Heart left ventricle (tissue), 16 donors: ENCODE measurements around the gene RNF141. TPM values are rescaled to one million over a fixed set of nuclear protein-coding genes. Genes with fewer than 3 reads are reported as not detected.

ENCODE experiments used
- ATAC-seq, 4 donors: fragments of 200-7000 bp; cut with Tn5 transposase; one replicate each; pipeline ENCODE4 v1.9.1; 2020 to 2022; ENCODE audit warnings: moderate library complexity in 4 of 4, mild to moderate bottlenecking in 3 of 4, moderate number of reproducible peaks in 1 of 4
- DNase-seq, 5 donors: peaks; one replicate each; pipeline ENCODE4 v3.0.0-alpha.2; 2020
- H3K27ac ChIP-seq, 12 donors: fragments of 200-600 bp; sonication (generic) in 4 of 12; one replicate each; pipeline versions ENCODE4 v1.5.0 to v1.8.0; 2016 to 2022; ENCODE audit warnings: mild to moderate bottlenecking in 2 of 12
- H3K27me3 ChIP-seq, 9 donors: fragments of 200-600 bp; sonication (generic) in 2 of 9; one replicate each; pipeline versions ENCODE4 v1.5.1 to v1.8.0; 2016 to 2022; ENCODE audit warnings: mild to moderate bottlenecking in 3 of 9
- H3K36me3 ChIP-seq, 9 donors: fragments of 200-600 bp; sonication (generic) in 2 of 9; one replicate each; pipeline versions ENCODE4 v1.5.0 to v1.8.0; 2018 to 2022; ENCODE audit warnings: mild to moderate bottlenecking in 2 of 9
- H3K4me1 ChIP-seq, 12 donors: fragments of 200-600 bp; sonication (generic) in 4 of 12; one replicate each; pipeline versions ENCODE4 v1.5.0 to v1.8.0; 2016 to 2022; ENCODE audit warnings: mild to moderate bottlenecking in 3 of 12
- H3K4me3 ChIP-seq, 12 donors: fragments of 200-600 bp; sonication (generic) in 4 of 12; one replicate each; pipeline versions ENCODE4 v1.5.0 to v1.8.0; 2017 to 2022; ENCODE audit warnings: mild to moderate bottlenecking in 9 of 12, moderate library complexity in 4 of 12
- H3K9me3 ChIP-seq, 12 donors: fragments of 200-600 bp; sonication (generic) in 4 of 12; one replicate each; pipeline versions ENCODE4 v1.5.0 to v1.8.0; 2016 to 2022; ENCODE audit warnings: mild to moderate bottlenecking in 1 of 12
- CTCF ChIP-seq, 12 donors: fragments of 200-600 bp; sonication (generic) in 4 of 12; IDR thresholded peaks; one replicate each; pipeline versions ENCODE4 v1.5.0 to v1.8.0; 2018 to 2022; ENCODE audit warnings: antibody characterized with exemption in 12 of 12, mild to moderate bottlenecking in 5 of 12
- POLR2A ChIP-seq, 2 donors: fragments of 450-650 bp; IDR thresholded peaks; one replicate each; pipeline ENCODE4 v1.6.1; 2017; ENCODE audit warnings: antibody characterized with exemption in 2 of 2, mild to moderate bottlenecking in 2 of 2, moderate library complexity in 2 of 2
- WGBS, 4 donors: extraction: QIAGEN DNeasy Blood & Tissue Kit in 2 of 4; methylation state at CpG; one replicate each; pipeline versions ENCODE4 v1.1.5 to v1.1.7; 2013 to 2018; 5-methylcytosine and 5-hydroxymethylcytosine counted together
- intact Hi-C, 10 donors: fragments of 100-400 bp; cut with DNase I; formaldehyde crosslinking; loops; one replicate each; pipeline versions ENCODE4 v1.11.1 to v1.14.2; 2022
- polyA plus RNA-seq, 2 donors: library from polyadenylated mRNA; stranded (reverse); fragments of 200-250 nt; gene quantifications; one replicate each; pipeline ENCODE4 v1.2.3, GENCODE V29; 2013
- total RNA-seq, 9 donors: library from RNA; depleted of rRNA in 2 of 9; stranded (reverse); fragments of >200 nt in 2 of 9; fragmentation: NEBNext Ultra II Directional in 3 of 9; extraction: Animal tissue kit (Norgen Biotek cat#: 25700) in 3 of 9; gene quantifications; one replicate each; pipeline versions ENCODE4 v1.1.0 to v1.2.4, GENCODE V29; 2016 to 2023
- donor health status: ischemic (EF 13 %, LVEDD 7.1; RV severe dilation, severe dysfunction).
- donor health status: healthy with polysubstance abuse.
- donor health status: DM: no; HTN: yes; CAD: no.
- donor health status: DM: no; HTN: no; CAD: no.
- donor health status: ischemic (EF 25% LVEDD 6.9; RV normal size, moderate dysfunction).
- donor health status: ischemic (EF 25% LVEDD 5.7; RV mildly dilated, moderate dysfunction).
- donor health status: healthy.
- donor health status: DM: yes; HTN: yes; CAD: no.
- donor health status: ischemic (EF 35%, LVEDD 5.7; RV mildly dilated, moderate dysfunction).
- donor health status: nonischemic (EF 11% LVEDD 7.7; RV severe dilation, severe dysfunction).
- donor health status: DM: yes; HTN: yes; CAD: no.
- donor health status: PGD.
- donor health status: ischemic (EF 29% LVEDD 5.4; RV normal size, mild dysfunction).
- donor health status: nonischemic (EF 23%, LVEDD 6.1; RV moderate dilation, normal function).

RNF141 gene
- total and polyA plus RNA-seq, 11 donors = 7.8 to 42.8 (median 30.7) TPM

DNA sequence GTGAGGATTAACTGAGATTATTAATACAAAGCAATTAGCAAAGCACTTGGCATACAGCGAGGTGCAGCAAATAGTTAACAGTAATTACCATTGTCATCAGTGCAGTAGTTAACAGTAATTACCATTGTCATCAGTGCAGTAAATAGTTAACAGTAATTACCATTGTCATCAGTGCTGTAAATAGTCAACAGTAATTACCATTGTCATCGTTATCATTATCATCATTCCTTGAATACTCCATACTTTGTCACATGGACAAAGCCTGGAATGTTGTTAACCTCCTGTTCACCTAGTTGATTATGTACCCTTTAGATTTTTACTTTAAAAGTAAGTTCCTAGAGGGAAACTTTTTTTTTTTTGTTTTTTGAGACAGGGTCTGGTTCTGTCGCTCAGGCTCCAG, 47.0 kb upstream of the RNF141 start:
- DNase-seq = no peak
- no peak for ATAC-seq
- H3K27me3 ChIP-seq = no peaks in the 10 kb centered on the region
- TF ChIP-seq POLR2A (IDR thresholded peaks at IDR 0.05) = no peak
- TF ChIP-seq CTCF (IDR thresholded peaks at IDR 0.05) = no peak
- WGBS, 4 donors = 73 to 84% (median 80%) methylated on average over 3 of the region's 3 CpGs
- peaks cover 0 to 46% (median 19%) of the 10 kb centered on the region in 12 donors for H3K4me1 ChIP-seq
- no peak overlapping the region for H3K27ac ChIP-seq
- intact Hi-C loops = loop anchor here in 1 of 10 donors (5.0 kb wide), 1 partner anchor 51 kb away; no protein-coding TSS in a partner anchor
- H3K36me3 ChIP-seq = no peaks in the 10 kb centered on the region
- no peak overlapping the region for H3K4me3 ChIP-seq
- H3K9me3 ChIP-seq = no peaks in the 10 kb centered on the region

DNA sequence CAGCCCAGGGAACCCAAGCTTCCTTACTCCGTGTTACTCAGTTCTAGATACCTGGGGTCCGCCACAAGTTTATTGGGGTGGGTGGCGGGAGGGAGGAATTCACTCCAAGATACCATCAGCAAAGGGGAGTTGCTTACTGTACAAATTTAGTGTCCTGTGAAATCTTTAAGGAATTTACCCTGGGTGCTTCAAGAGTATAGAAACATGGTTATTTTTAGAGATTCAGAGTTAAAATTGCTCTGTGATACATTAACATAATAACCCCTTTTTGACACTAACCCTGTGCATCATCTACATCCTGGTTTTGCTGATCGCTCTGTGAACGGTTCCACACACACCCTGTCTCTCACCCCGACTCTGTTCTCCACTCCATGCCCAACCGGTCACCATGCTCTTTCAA, 46.4 kb upstream of the RNF141 start:
- H3K4me3 ChIP-seq = no peak overlapping the region
- H3K27me3 ChIP-seq = no peaks in the 10 kb centered on the region
- no peaks in the 10 kb centered on the region for H3K36me3 ChIP-seq
- H3K4me1 ChIP-seq = peaks cover 0 to 47% (median 20%) of the 10 kb centered on the region in 12 donors
- 92 to 96% (median 93%) methylated on average over 7 of the region's 7 CpGs for WGBS, 4 donors
- intact Hi-C loops = loop anchor here in 1 of 10 donors (5.0 kb wide), 1 partner anchor 50 kb away; no protein-coding TSS in a partner anchor
- ATAC-seq = no peak
- H3K9me3 ChIP-seq = no peaks in the 10 kb centered on the region
- no peak for DNase-seq
- no peak for TF ChIP-seq CTCF (IDR thresholded peaks at IDR 0.05)
- no peak for TF ChIP-seq POLR2A (IDR thresholded peaks at IDR 0.05)
- H3K27ac ChIP-seq = peak overlapping the region in 2 of 12 donors; percentile 8 to 68

DNA sequence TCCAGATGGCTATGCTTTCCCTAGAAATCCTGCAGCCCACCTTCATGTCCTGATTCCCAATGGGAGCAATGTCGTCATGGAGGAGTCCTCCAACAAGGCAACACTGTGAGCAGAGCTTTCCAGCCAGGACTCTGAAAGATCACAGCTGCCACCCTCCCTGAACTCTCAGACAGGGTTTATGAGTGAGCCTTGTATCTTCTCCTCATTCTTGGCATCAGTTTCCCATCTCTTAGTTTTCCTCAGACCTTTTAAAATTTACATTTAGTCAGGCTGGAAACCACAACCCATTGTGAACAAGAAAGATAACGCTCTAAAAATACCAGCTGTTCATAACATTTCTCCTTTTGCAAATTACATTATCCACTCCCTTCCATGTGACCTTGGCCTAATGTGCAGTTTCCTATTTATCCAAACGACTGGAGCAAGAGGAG, 43.1 kb upstream of the RNF141 start:
- Histone ChIP-seq H3K27ac (peak overlapping the region in 7 of 12 donors; percentile 6 to 68 (median 34)), H3K4me3 (no peak overlapping the region), H3K36me3 (peaks cover 0 to 11% (median 0%) of the 10 kb centered on the region in 9 donors), H3K9me3 (no peaks in the 10 kb centered on the region), H3K27me3 (no peaks in the 10 kb centered on the region), H3K4me1 (peaks cover 0 to 62% (median 24%) of the 10 kb centered on the region in 12 donors)
- DNase-seq (no peak), ATAC-seq (peak in 1 of 4 donors; percentile 35)
- TF ChIP-seq POLR2A (IDR thresholded peaks at IDR 0.05) = no peak
- no peak for TF ChIP-seq CTCF (IDR thresholded peaks at IDR 0.05)
- intact Hi-C loops = no loop called here
- 10 to 25% (median 16%) methylated on average over 3 of the region's 3 CpGs for WGBS, 4 donors

GRCh38 chr11:10581481-10582019, 40.6 kb upstream of the RNF141 start:
- no peak overlapping the region for H3K4me3 ChIP-seq
- TF ChIP-seq CTCF (IDR thresholded peaks at IDR 0.05) (no peak), POLR2A (IDR thresholded peaks at IDR 0.05) (no peak)
- no peaks in the 10 kb centered on the region for H3K9me3 ChIP-seq
- 63 to 77% (median 68%) methylated on average over 4 of the region's 4 CpGs for WGBS, 4 donors
- peaks cover 0 to 57% (median 22%) of the 10 kb centered on the region in 12 donors for H3K4me1 ChIP-seq
- ATAC-seq = peak; percentile 45 to 88 (median 81)
- peak overlapping the region in 7 of 12 donors; percentile 26 to 79 (median 40) for H3K27ac ChIP-seq
- H3K27me3 ChIP-seq = no peaks in the 10 kb centered on the region
- intact Hi-C loops = no loop called here
- H3K36me3 ChIP-seq = peaks cover 0 to 26% (median 0%) of the 10 kb centered on the region in 9 donors
- peak; percentile 39 to 67 (median 64) for DNase-seq
